Ascending aorta (tissue), 2 donors: Measurements from ENCODE around the gene USP15. TPM values are rescaled to one million over a fixed set of nuclear protein-coding genes. Genes with fewer than 3 reads are reported as not detected.
"Not testable (repeated sequence)": the region's sequence is repeated elsewhere in the genome, so short reads cannot be mapped to it uniquely, and the experiment has no call there.

Experiments used
- DNase-seq, 2 donors: peaks; one replicate each; pipeline ENCODE4 v3.0.0-alpha.2; 2019; ENCODE audit warnings: low spot score in 2 of 2
- H3K27ac ChIP-seq, 2 donors: fragments of 200-600 bp; sonication (generic); one replicate each; pipeline ENCODE4 v1.5.1; 2016 to 2017; ENCODE audit warnings: mild to moderate bottlenecking in 1 of 2
- H3K27me3 ChIP-seq: fragments of 200-600 bp; sonication (generic); one replicate; pipeline ENCODE4 v1.5.1; 2017
- H3K36me3 ChIP-seq, 2 donors: fragments of 200-600 bp; sonication (generic); one replicate each; pipeline ENCODE4 v1.5.1; 2016
- H3K4me1 ChIP-seq, 2 donors: fragments of 200-600 bp; sonication (generic); one replicate each; pipeline ENCODE4 v1.5.1; 2016 to 2017; ENCODE audit warnings: mild to moderate bottlenecking in 1 of 2
- H3K4me3 ChIP-seq, 2 donors: fragments of 200-600 bp; sonication (generic); one replicate each; pipeline ENCODE4 v1.5.1; 2016 to 2017; ENCODE audit warnings: mild to moderate bottlenecking in 1 of 2
- H3K9me3 ChIP-seq, 2 donors: fragments of 200-600 bp; sonication (generic); one replicate each; pipeline ENCODE4 v1.5.1; 2016
- intact Hi-C: fragments of 100-400 bp; cut with DNase I; formaldehyde crosslinking; loops from one replicate; pipeline ENCODE4 v1.15.1; 2023
- total RNA-seq: library from RNA; depleted of rRNA; stranded (reverse); fragments of >200 nt; gene quantifications from one replicate; pipeline ENCODE4 v1.1.0, GENCODE V29; 2016
- TF ChIP-seq, protein P1 (sequence below), 3 experiments: fragments of 200-600 bp in 2 of 3; fragments of 450-650 bp in 1 of 3; sonication (generic) in 2 of 3; IDR thresholded peaks; one replicate each; pipeline ENCODE4 v1.5.1; 2016 to 2019; ENCODE audit warnings: antibody characterized with exemption in 3 of 3, mild to moderate bottlenecking in 1 of 3, moderate library complexity in 1 of 3

Gene USP15
- total RNA-seq, 1 donor from 2014 or later: 48.2 TPM

GRCh38 chr12:62458626-62459025 lies 198.4 kb downstream of the USP15 start:
- Histone ChIP-seq H3K27me3 (no peaks in the 10 kb centered on the region), H3K27ac (no peak overlapping the region), H3K4me3 (no peak overlapping the region), H3K4me1 (no peaks in the 10 kb centered on the region), H3K36me3 (no peaks in the 10 kb centered on the region), H3K9me3 (no peaks in the 10 kb centered on the region)
- TF ChIP-seq, protein P1, sequence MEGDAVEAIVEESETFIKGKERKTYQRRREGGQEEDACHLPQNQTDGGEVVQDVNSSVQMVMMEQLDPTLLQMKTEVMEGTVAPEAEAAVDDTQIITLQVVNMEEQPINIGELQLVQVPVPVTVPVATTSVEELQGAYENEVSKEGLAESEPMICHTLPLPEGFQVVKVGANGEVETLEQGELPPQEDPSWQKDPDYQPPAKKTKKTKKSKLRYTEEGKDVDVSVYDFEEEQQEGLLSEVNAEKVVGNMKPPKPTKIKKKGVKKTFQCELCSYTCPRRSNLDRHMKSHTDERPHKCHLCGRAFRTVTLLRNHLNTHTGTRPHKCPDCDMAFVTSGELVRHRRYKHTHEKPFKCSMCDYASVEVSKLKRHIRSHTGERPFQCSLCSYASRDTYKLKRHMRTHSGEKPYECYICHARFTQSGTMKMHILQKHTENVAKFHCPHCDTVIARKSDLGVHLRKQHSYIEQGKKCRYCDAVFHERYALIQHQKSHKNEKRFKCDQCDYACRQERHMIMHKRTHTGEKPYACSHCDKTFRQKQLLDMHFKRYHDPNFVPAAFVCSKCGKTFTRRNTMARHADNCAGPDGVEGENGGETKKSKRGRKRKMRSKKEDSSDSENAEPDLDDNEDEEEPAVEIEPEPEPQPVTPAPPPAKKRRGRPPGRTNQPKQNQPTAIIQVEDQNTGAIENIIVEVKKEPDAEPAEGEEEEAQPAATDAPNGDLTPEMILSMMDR (IDR thresholded peaks at IDR 0.05): no peak
- intact Hi-C loops: no loop called here
- DNase-seq: no peak

DNA sequence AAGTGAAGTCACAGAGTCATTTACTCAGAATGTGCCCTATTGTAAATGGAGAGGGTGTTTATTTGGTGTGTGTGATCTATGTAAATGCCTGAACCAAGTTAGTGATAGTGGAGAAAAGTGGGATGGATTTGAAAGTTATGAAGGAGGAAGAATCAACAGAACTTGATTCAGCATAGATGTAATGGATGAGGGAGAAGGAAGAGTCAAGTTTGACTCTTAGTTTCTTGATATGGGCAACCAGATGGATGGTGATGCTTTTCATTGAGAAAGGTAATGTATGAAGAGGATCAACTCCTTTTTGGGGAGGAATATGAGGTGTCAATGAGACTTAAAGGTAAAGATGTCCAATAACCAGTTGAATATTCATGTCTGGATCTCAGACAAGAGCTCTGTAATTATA lies 199.8 kb downstream of the USP15 start:
- Histone ChIP-seq H3K4me1 (no peaks in the 10 kb centered on the region), H3K4me3 (no peak overlapping the region), H3K9me3 (no peaks in the 10 kb centered on the region), H3K27ac (no peak overlapping the region), H3K36me3 (no peaks in the 10 kb centered on the region), H3K27me3 (no peaks in the 10 kb centered on the region)
- intact Hi-C loops: loop anchor here (10.0 kb wide), 2 partner anchors 335 to 1385 kb away; partner anchors contain the start of gene SRGAP1
- TF ChIP-seq, protein P1 (IDR thresholded peaks at IDR 0.05): no peak
- no peak for DNase-seq

GRCh38 chr12:62461171-62461837 lies 201.1 kb downstream of the USP15 start:
- not testable (repeated sequence) for H3K27ac ChIP-seq, H3K4me3 ChIP-seq, H3K4me1 ChIP-seq, H3K36me3 ChIP-seq, H3K27me3 ChIP-seq, DNase-seq, H3K9me3 ChIP-seq
- intact Hi-C loops: loop anchor here (10.0 kb wide), 2 partner anchors 333 to 1383 kb away; partner anchors contain the start of gene SRGAP1

GRCh38 chr12:62463252-62463651 lies 203.0 kb downstream of the USP15 start:
- H3K4me1 ChIP-seq, DNase-seq, H3K36me3 ChIP-seq, H3K27me3 ChIP-seq, H3K27ac ChIP-seq, H3K4me3 ChIP-seq, H3K9me3 ChIP-seq: not testable (repeated sequence)
- intact Hi-C loops: loop anchor here (10.0 kb wide), 2 partner anchors 332 to 1382 kb away; partner anchors contain the start of gene SRGAP1

Other genes with a start within 250 kb of the USP15 start
- gene MON2, start 206.4 kb downstream of the USP15 start, total RNA-seq: 14.4 TPM